Dedifferentiated amniotic fluid mesenchymal stem cell (primary cell): ENCODE results near the gene RNASE4.
"Not testable (repeated sequence)": the region's sequence is repeated elsewhere in the genome, so short reads cannot be mapped to it uniquely, and the experiment has no call there.

Experiments used
- DNase-seq: peaks from one replicate; pipeline ENCODE4 v3.0.0-alpha.2; 2016; ENCODE audit errors: extremely low spot score

RNASE4 gene, protein sequence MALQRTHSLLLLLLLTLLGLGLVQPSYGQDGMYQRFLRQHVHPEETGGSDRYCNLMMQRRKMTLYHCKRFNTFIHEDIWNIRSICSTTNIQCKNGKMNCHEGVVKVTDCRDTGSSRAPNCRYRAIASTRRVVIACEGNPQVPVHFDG

DNA sequence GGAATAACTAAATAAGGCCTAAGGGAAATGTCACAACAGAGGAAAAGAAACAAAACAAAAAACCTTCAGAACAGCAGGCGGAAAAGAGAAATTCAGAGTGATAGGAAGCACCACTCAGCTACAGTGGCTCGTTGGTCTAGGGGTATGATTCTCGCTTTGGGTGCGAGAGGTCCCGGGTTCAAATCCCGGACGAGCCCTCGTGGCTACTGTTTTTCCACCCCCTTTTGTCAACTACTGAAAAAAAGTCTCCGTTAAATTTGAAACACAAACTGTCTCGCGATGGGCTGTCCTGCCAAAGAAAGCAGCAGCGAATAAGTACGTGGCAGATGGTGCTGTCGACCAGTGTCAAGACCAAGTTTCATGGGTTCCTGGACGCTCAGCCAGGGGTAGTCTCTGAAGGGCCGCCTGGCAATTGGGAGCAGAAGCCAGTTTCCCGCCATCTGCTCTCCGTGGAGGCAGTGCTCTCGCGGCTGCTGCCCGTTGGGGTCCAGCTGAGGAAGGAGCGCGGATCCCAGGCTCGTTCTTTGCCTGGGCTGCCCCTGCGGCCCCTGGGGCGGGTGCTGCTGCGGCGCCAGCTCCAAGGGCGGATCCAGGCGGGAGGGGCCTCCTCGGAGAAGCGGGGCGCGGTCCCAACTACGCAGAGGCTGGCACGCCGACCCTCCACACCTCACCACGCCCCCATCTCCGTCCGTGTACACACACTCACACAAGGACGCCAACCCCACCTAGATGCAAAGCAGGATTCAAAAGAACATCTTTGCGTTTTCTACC lies at the start of gene RNASE4:
Gene RNASE4 (plus strand): TSS at position 670 of the 771 bp plus-strand sequence. CDS start 14,812 bp downstream, outside the sequence.
- peak; percentile 89 for DNase-seq

DNA sequence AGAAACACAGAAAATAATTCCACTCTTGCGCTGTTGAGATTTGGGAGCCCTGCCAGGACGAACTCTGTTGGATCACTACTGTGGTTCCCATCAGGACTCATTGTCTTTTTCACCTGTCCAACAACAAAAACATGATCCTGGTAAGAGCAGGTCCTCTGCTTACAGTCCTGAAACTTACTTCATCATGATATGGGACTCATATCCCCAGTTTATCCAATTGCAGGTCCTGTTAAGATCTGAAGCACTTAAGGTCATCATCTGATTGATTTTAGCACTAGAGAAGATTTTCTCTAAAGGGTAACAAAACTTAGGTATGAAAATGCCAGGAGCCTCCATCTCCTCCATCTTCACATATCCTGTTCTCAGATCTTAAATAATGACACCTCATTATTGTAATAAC lies 42.8 kb upstream of the RNASE4 start, which contains the start of gene OR6S1:
Gene OR6S1 (minus strand): TSS at position 101 of the 400 bp plus-strand sequence. CDS start 0 bp downstream, at position 101.
- DNase-seq: no peak

DNA sequence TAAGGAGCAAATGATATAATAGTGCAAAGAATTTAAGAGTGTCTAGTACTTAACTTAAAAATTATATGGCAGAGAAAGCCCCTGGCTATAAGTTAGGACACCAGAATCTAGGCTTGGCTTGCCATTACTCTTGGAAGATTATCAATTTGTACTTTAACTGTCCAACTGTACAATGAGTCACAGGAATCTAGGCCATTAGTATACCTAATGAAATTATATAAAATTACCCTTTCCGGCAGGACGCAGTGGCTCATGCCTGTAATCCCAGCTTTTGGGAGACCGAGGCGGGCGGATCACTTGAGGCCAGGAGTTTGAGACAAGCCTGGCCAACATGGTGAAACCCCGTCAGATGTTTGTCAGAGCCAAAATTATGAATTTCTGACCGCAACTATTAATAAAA lies 42.2 kb upstream of the RNASE4 start:
- no peak for DNase-seq

DNA sequence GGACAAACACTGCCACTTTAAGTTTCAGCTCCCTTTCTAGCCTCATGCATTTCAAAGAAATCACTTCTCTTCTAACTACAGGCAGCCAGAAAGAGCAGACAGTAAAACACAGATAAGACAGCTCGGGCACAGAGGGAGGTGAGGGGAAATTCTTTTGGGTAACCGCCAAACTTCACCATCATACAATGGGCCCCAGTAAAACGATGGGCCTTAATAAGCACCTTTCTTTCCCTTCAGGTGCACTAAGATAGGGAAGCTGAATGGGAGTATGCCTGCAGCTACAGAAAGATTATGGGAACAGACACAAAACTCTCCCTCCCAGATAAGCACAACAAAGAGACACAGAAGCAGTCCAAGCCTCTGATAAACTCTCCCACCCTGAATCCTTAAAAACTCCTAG lies 41.6 kb upstream of the RNASE4 start:
- not testable (repeated sequence) for DNase-seq

DNA sequence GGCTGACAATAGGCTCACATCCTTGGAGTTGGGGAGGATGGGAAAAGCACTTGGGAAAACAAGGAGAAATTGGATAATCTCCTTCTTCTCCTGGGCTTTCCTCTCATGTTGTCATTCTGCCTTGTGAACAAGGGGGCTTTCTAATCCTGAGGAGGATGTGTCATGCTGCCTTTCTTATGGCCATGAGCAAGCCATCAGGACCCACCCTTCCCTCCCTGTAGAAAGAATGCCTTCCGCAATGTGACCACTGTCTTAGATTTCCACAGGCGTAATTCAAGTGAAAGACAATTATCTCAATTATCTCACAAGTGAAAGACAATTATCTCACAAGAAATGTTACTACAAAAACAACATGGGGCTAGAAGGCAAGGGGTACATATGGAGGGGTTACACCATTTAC lies 39.8 kb upstream of the RNASE4 start:
- DNase-seq: no peak

DNA sequence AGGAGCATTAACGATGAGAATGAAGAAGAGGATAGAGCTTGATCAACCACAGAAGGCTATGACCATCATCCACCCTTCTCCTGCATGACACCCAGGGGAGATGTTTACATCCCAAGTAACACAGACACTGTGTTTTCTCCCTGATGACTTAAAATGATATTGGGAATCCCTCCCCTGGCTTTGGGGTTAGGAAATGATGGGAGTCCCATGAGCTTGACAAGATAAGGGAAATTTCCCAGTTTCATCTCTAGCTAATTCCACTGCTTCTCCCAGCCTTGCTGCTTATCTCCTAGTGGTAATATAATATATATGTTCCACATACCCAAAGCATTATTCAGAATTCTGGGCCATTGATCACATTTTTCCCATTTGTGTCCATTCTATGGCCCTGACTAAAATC lies 38.9 kb upstream of the RNASE4 start:
- DNase-seq: no peak

DNA sequence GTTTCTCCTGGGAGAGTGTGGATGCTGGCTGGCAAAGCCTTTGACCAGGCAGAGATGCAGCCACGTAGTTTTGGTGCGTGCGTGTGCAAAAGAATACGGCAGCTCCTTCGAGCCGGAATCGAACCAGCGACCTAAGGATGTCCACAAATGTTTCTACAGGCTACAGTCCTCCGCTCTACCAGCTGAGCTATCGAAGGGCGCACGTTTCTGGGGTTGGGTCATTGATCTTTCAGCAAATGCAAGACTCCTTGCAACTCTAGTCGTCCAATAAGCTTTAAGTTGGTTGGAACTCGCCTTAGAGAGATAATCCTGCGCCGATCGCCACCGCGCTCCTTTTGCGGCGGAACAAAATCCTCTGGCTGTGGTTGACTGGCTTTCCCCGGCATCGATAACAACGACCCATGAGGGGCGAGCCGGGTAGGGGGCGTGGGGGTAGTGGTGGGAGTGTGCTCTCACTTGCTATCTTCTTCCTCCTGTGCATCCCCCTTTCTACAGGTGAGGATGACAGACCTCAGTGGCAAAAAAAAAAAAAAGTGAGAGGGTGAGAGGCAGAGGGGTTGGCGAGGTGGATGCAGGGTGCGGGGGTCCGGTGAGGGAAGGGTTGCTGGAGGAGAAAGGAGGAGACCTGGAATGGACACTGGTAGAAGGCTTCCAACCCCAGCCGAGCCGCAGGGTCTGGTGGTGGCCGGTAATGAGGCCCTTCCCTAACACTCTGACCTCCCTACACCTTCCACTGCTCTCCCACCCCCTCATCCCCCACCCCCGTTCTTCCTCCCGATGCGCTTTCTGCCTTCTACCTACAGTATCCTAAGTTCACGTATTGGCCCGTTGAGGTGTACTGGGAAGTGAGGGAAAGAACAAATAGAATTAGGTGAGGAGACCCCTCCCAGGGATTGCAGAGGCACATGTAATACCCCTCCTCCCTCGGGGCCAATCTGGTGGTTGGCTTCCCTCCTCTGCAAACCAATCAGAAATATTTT lies 31.1 kb upstream of the RNASE4 start:
- no peak for DNase-seq

DNA sequence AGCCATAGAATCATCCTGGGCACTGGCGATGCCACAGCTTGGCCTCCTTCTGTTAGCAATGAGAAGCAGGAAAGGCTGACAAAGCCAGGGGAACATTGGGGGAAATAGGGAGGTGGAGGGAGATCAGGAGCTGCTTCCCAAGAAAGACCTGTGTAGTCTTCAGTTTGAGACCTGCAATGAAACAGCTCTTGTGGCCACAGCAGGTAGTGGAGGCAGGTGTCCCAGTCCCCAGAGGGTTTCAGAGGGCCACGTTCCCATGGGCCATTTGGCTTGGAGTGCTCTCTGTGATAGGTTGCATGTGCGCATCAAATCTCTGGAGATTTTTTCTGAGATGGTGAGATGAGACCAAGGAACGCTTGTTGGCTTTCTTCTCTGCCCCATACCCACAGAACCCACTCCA lies 28.5 kb upstream of the RNASE4 start:
- DNase-seq: no peak

DNA sequence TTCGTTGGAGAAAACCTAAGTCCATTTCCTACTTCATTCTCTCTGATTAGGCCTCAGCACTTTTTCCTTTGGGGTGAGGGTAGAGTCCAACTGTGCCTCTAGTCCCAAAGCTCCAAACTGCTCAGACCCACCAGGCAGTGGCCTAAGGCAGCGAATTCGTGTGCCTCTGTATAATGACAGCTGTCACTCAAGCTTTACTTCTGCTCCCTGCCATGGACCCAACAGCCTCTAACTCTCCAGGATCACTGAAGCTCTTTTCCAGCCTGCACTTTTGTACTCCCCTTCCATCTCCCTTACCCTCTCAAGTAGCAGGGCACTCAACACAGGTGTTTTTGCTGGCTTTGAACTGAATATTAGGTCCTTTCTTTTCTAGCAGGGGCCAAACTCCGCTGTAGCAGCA lies 28.1 kb upstream of the RNASE4 start:
- DNase-seq: no peak

DNA sequence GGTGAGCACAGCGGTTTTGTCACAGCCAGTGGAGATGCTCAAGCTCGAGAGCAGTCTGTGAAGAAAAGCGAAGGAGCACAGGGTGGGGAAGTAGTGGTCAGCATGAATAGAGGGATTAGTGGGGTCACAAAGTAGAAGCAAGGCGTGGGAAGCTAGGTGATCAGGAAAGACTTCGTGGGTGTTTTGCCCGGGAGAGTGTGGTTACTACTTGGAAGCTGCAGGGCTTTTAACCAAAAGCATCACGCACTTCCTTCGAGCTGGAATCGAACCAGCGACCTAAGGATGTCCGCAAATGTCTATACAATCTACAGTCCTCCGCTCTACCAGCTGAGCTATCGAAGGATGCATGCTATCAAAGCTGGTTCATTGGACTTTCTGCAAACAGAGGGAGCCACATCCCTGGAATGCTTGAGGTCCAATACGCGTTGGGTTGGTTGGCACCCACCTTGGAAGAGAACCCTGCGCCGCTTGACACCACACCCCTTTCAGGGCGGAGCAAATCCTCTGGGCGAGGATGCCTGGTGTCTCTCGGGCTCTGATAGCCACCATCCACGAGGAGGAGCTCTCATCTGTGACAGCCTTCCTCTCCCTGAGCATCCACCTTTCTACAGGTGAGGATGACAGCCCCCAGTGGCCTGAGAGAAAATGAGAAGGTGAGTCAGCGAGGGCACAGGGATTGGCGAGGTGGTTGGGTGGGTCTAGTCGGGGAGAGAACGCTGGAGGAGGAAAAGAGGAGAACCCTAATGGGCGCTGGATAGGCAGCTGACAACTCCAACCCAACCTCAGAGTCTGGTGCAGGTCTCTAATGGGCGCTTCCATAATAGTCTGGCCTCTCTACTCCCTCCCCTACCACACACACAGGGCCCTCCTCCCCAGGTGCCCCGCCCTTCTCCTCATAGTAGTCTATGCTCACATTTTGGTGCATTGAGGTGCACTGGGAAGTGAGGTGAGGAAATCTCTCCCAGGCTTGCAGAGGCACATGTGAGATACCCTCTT lies 26.8 kb upstream of the RNASE4 start:
- DNase-seq: no peak

DNA sequence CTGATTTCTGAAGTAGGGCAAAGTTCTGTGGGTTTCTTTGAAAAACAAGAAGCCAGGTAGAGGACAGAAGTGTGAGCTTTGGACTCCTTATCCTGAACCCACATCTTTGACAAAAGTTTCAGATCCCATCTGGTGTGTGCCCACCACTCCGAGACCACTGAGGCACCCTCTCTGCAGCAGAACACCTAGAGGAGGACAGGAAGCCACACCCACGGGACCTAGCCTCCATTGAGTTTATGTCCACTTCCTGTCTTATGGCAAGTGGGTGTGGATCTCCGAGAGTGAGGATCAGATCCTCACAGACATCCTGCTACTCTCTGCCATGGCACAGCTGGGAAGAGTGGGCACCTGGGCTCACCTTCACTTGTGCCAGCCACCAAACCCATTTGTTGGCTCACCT lies 26.1 kb upstream of the RNASE4 start:
- no peak for DNase-seq

DNA sequence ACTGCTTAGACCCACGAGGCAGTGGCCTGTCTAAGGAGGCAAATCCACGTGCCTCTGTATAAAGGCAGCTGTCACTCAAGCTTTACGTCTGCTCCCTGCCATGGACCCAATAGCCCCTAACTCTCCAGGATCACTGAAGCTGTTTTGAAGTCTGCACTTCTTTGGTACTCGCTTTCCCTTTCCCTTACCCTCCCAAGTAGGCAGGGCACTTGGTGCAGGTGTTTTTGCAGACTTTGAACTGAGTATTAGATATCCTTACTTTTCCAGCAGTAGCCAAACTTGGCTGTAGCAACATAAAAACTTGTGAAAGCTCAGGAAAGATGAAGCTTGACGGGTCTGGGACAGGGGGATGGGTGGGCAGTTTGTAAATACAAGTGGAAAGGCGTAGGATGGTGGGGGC lies 25.0 kb upstream of the RNASE4 start:
- no peak for DNase-seq

DNA sequence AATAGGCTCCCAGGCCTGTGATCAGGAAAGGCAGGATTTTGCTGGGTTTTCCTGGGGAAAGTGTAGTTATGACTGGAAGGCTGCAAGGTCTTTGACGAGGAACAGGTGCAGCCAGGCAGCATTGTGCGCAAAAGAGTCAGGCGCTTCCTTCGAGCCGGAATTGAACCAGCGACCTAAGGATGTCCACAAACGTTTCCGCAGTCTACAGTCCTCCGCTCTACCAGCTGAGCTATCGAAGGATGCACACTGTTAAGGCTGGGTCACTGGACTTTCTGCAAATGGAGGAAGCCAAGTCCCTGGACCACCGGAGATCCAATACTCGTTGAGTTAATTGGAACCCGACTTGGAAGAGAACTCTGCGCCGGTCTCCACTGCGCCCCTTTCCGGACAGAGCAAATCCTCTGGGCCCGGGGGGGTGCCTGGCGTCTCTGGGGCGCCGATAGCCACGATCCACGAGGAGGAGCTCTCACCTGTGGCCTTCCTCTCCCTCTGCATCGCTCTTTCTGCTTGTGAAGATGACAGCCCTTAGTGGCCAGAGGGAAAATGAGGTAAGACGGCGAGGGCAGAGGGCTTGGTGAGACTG lies 24.5 kb upstream of the RNASE4 start:
- no peak for DNase-seq

DNA sequence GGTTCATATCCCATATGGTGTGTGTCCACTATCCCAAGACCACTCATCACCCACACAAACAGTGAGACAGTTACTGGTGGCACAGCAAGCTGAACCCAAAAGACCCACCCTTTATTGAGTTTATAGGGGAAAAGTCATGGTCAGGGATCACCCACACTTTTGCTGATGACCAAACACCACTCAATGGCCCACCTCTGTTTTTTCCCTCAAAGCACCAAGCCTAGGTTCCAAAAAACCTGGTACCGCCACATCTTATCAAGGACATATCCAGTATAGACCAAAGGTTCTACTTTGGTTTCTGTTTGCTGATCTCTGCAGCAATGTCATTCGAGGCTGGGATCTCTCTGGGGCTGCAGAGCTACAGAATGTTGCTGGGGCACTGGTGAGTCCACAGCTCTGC lies 23.2 kb upstream of the RNASE4 start:
- DNase-seq: no peak

DNA sequence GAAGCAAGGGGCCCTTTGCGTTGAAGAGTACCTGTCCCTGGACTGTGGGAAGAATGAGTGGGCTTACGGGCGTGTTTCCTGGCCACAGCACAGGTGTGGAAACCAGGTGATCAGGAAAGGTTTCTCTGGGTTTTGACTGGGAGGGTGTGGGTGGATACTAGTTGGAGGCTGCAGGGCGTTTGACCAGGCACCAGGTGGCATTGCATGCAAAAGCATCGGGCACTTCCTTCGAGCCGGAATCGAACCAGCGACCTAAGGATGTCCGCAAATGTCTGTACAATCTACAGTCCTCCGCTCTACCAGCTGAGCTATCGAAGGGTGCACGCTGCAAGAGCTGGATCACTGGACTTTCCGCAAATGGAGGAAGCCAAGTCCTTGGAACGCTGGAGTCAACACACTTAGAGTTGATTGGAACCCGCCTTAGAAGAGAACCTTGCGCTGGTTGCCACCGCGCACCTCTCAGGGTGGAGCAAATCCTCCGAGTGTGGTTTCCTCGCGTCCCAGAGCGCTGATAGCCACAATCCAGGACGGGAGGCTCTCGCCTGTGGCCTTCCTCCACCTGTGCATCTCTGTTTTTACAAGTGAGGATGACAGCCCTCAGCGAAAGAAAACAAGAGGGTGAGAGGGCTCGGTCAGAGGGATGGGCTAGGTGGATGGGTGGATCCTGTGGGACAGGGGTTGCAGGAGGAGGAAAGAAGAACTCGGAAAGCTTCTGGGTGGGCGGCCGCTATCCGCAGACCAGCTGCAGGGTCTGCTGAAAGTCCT lies 21.2 kb upstream of the RNASE4 start:
- DNase-seq: no peak

DNA sequence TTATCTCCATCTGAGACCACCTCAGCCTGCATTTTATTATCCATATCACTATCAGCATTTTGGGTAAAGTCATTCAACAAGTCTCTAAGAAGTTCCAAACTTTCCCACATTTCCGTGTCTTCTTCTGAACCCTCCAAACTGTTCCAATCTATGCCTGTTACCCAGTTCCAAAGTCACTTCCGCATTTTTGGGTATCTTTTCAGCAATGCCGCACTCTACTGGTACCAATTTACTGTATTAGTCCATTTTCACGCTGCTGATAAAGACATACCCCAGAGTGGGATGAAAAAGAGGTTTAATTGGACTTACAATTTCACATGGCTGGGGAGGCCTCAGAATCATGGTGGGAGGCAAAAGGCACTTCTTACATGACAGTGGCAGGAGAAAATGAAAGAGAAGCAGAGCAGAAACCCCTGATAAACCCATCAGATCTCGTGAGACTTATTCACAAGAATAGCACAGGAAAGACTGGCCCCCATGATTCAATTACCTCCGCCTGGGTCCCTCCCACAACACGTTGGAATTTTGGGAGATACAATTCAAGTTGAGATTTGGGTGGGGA lies 17.9 kb upstream of the RNASE4 start:
- DNase-seq: not testable (repeated sequence)

DNA sequence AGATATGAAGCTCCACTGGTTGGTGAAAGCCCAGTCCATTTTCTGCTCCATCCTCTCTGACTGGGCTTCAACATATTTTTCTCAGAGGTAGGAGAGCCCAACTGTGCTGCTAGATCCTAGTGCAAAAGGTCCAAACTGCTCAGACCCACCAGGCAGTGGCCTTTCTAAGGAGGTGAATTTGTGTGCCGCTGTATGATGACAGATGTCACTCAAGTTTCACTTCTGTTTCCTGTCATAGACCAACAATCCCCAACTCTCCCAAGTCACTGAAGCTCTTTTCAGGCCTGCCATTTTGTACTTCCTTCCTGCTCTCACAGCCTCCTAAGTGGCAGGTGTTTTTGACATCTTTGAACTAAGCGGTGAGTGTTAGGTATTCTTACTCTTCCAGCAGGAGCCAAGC lies 16.4 kb upstream of the RNASE4 start:
- DNase-seq: no peak

DNA sequence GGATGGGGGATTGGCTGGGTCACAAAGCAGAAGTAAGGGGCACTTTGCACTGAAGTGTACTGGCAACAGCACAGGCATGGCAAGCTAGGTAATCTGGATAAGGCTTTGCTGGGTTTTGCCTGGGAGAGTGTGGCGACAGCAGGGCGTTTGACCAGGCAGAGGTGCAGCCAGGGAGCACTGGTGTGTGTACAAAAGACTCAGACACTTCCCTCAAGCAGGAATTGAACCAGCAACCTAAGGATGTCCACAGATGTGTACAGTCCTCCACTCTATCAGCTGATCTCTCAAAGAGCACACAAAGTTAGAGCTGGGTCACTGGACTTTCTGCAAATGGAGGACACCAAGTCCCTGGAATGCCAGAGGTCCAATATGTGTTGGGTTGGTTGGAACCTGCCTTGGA lies 15.4 kb upstream of the RNASE4 start:
- DNase-seq: no peak

DNA sequence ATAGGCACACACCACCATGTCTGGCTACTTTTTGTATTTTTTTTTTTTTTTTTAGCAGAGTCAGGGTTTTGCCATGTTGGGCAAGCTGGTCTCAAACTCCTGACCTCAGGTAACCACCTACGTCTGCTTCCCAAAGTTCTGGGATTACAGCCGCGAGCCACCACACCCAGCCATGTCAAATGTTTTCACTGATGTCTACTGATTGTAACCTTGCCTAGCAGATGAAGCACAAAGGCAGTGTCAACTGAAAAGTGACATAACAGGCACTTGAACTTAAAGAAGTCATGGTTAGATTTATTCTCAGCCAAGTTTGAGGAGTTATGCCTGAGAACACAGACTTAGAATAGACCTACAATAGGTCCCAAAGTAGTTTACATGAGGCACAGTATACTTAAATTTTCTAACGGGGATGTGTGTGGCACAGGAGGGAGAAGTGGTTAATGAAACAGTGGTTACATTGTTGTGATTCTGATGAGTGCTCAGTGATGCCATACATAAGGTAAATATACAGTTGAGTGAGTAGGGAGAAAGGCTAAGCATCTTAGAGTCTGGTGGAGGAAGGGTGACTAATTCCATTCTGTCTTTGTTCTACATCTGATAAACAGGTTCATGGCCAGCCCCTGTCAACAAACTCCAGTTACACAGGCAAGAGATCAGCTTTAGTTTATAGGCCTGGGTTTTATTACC lies 12.6 kb upstream of the RNASE4 start:
- DNase-seq: no peak
